BE2C (cell line): ENCODE results near the gene TREX2.

Source experiments
- DNase-seq: peaks from one replicate; pipeline ENCODE4 v3.0.0-alpha.2; 2020
- H3K27me3 ChIP-seq: fragments of 250-450 bp; sonication (Bioruptor Pico); 2 replicates; pipeline ENCODE4 v1.5.1; 2020; ENCODE audit warnings: mild to moderate bottlenecking
- H3K36me3 ChIP-seq: fragments of 250-450 bp; sonication (Bioruptor Pico); 2 replicates; pipeline ENCODE4 v1.5.1; 2020; ENCODE audit warnings: mild to moderate bottlenecking
- H3K4me1 ChIP-seq: fragments of 250-450 bp; sonication (Bioruptor Pico); 2 replicates; pipeline ENCODE4 v1.5.1; 2020
- H3K4me3 ChIP-seq: 2 replicates; pipeline ENCODE4 v1.5.1; 2011; ENCODE audit warnings: low read depth, low read length
- H3K9me3 ChIP-seq: fragments of 250-450 bp; sonication (Bioruptor Pico); 2 replicates; pipeline ENCODE4 v1.5.1; 2020
- CTCF ChIP-seq: IDR thresholded peaks from 2 replicates; pipeline ENCODE4 v1.5.1; 2012; ENCODE audit warnings: mild to moderate bottlenecking, low read depth, low read length

TREX2 gene

GRCh38 chrX:153444333-153445011, 1.4 kb downstream of the TREX2 start:
- no peaks in the 10 kb centered on the region for H3K27me3 ChIP-seq
- no peaks in the 10 kb centered on the region for H3K36me3 ChIP-seq
- H3K9me3 ChIP-seq: no peaks in the 10 kb centered on the region
- H3K4me1 ChIP-seq: no peaks in the 10 kb centered on the region
- DNase-seq: no peak
- TF ChIP-seq CTCF: no peak
- H3K4me3 ChIP-seq: no peak overlapping the region

- Histone ChIP-seq H3K4me1 (no peaks in the 10 kb centered on the region), H3K4me3 (no peak overlapping the region), H3K36me3 (no peaks in the 10 kb centered on the region), H3K27me3 (no peaks in the 10 kb centered on the region), H3K9me3 (no peaks in the 10 kb centered on the region)
- TF ChIP-seq CTCF: no peak
- no peak for DNase-seq
These were observed 2.2 kb downstream of the TREX2 start for GRCh38 chrX:153443476-153444332.

- Histone ChIP-seq H3K9me3 (no peaks in the 10 kb centered on the region), H3K36me3 (no peaks in the 10 kb centered on the region), H3K4me1 (no peaks in the 10 kb centered on the region), H3K4me3 (no peak overlapping the region), H3K27me3 (no peaks in the 10 kb centered on the region)
- no peak for TF ChIP-seq CTCF
- no peak for DNase-seq
These were observed 3.4 kb downstream of the TREX2 start for GRCh38 chrX:153442463-153442862.

GRCh38 chrX:153441981-153442380, 3.9 kb downstream of the TREX2 start:
- Histone ChIP-seq H3K27me3 (no peaks in the 10 kb centered on the region), H3K4me3 (no peak overlapping the region), H3K36me3 (no peaks in the 10 kb centered on the region), H3K9me3 (no peaks in the 10 kb centered on the region), H3K4me1 (no peaks in the 10 kb centered on the region)
- TF ChIP-seq CTCF: no peak
- DNase-seq: no peak

- Histone ChIP-seq H3K9me3 (no peaks in the 10 kb centered on the region), H3K4me3 (no peak overlapping the region), H3K36me3 (no peaks in the 10 kb centered on the region), H3K4me1 (no peaks in the 10 kb centered on the region), H3K27me3 (no peaks in the 10 kb centered on the region)
- TF ChIP-seq CTCF: no peak
- no peak for DNase-seq
These were observed 4.6 kb downstream of the TREX2 start for GRCh38 chrX:153441296-153441695.

GRCh38 chrX:153440556-153441135, 5.2 kb downstream of the TREX2 start:
- no peak for DNase-seq
- no peaks in the 10 kb centered on the region for H3K4me1 ChIP-seq

More at GRCh38 chrX:153440556-153441135, 5.2 kb downstream of the TREX2 start:
- no peak overlapping the region for H3K4me3 ChIP-seq
- H3K27me3 ChIP-seq: no peaks in the 10 kb centered on the region
- TF ChIP-seq CTCF: no peak
- no peaks in the 10 kb centered on the region for H3K36me3 ChIP-seq
- no peaks in the 10 kb centered on the region for H3K9me3 ChIP-seq
